CD4-positive, alpha-beta T cell treated with Interleukin-17A for 1 hour (primary cell): ENCODE measurements around the gene ASB10.
A peak's percentile ranks its signal among the peaks of the same experiment; 100 is the strongest.

Source experiments
- DNase-seq: peaks from one replicate; pipeline ENCODE4 v3.0.0-alpha.2; 2020

ASB10 gene, protein sequence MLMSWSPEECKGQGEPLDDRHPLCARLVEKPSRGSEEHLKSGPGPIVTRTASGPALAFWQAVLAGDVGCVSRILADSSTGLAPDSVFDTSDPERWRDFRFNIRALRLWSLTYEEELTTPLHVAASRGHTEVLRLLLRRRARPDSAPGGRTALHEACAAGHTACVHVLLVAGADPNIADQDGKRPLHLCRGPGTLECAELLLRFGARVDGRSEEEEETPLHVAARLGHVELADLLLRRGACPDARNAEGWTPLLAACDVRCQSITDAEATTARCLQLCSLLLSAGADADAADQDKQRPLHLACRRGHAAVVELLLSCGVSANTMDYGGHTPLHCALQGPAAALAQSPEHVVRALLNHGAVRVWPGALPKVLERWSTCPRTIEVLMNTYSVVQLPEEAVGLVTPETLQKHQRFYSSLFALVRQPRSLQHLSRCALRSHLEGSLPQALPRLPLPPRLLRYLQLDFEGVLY

DNA sequence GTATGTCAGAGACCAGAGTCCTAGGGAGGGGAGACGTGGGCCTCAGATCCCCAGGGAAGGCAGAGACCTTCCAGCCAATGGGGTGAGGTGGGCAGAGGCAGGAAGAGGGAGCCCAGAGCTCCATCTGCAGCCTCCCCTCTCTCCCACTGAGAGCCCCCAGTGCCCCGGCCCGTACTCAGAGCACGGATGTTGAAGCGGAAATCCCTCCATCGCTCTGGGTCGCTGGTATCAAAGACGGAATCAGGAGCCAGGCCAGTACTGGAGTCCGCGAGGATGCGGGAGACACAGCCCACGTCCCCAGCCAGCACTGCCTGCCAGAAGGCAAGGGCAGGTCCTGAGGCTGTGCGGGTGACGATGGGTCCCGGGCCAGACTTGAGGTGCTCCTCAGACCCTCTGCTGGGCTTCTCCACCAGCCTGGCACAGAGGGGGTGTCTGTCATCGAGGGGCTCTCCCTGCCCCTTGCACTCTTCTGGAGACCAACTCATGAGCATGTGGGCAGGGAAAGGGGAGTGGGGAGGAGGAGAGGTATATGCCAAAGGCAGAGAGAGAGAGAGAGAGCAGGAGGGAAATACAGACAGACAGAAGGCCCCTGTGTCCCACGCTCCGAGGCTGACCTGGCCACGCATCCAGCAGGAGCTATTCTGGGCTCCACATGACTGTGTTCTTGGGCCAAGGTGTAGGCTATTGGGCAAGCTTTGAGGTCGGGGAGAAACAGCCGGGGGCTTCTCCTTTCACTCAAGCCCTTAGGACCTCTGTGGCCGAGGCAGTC, at the start of gene ASB10:
TSS of gene ASB10 (minus strand) at position 611 of the 769 bp plus-strand sequence. CDS start at position 491, 120 bp downstream.
- DNase-seq = no peak

DNA sequence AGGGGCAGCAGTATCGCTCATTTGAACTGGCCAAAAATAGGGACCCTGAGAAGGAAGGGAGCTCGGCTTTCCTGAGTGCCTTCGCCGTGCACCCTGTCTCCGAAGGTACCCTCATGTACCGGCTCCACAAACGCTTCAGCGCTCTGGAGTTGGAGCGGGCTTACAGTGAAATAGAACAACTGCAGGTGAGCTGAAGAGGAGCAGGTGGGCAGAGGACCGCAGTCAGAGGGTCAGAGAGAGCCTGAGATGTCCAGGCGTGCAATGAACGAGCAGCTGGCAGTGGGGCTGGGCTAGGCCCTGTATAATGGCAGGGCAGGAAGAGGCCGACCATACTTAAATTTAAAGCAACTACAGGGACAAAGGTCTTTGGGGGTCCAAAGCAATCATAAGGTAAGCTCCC, 49.4 kb upstream of the ASB10 start:
- no peak for DNase-seq

DNA sequence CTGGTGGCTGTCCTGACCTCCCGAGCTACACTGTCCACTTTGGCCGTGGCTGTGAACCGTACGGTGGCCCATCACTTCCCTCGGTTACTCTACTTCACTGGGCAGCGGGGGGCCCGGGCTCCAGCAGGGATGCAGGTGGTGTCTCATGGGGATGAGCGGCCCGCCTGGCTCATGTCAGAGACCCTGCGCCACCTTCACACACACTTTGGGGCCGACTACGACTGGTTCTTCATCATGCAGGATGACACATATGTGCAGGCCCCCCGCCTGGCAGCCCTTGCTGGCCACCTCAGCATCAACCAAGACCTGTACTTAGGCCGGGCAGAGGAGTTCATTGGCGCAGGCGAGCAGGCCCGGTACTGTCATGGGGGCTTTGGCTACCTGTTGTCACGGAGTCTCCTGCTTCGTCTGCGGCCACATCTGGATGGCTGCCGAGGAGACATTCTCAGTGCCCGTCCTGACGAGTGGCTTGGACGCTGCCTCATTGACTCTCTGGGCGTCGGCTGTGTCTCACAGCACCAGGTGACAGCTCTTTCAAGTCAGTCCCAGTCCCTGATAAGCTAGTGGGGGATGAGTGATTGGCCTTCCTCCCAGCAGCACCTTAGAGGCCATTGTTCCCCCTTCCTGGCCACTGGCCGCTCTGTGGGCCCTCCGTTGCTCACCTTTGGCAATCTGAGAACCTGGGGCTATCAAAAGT, 48.2 kb upstream of the ASB10 start:
- DNase-seq = no peak

DNA sequence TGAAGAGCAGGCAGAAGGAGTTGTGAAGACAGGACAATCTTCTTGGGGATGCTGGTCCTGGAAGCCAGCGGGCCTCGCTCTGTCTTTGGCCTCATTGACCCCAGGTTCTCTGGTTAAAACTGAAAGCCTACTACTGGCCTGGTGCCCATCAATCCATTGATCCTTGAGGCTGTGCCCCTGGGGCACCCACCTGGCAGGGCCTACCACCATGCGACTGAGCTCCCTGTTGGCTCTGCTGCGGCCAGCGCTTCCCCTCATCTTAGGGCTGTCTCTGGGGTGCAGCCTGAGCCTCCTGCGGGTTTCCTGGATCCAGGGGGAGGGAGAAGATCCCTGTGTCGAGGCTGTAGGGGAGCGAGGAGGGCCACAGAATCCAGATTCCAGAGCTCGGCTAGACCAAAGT, 46.8 kb upstream of the ASB10 start:
- DNase-seq = no peak

DNA sequence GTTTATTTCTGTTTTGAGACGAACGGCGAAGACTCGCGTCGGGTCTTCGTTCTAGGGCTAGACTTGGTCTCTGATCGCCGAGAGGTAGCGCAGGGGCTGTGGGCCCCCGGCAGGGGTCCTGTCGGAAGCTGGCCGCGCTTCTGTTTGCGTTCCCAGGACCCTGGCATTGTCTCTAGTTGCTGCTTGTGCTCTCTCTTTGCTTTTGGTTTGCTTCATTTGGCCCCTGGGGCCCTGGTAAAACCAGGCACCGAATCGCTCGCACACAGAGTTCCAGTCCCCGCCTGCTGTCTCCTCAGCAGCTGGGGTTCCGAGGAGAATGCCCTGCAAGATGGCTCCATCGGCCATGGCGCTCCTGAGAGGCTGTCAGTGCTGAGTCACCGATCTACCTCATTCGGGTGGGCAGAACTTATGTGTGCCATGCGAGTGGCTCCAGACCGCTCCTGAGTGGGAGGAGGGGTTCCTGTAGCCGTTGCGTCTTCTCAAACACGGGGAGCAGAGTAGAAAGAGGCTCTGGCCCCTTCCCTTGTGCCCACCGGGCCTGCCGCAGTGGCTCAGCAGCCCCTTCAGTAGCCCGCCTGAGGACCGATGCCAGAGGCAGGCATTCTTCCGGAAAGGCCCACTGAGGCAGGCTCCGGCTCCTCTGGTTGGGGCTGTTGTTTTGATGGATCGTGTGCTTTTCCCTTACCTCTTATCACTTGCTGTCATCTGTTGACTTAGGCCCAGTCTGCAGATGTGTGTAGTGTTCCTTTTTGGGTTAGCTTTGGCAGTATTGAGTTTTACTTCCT, 46.1 kb upstream of the ASB10 start:
- peak; percentile 70 for DNase-seq

DNA sequence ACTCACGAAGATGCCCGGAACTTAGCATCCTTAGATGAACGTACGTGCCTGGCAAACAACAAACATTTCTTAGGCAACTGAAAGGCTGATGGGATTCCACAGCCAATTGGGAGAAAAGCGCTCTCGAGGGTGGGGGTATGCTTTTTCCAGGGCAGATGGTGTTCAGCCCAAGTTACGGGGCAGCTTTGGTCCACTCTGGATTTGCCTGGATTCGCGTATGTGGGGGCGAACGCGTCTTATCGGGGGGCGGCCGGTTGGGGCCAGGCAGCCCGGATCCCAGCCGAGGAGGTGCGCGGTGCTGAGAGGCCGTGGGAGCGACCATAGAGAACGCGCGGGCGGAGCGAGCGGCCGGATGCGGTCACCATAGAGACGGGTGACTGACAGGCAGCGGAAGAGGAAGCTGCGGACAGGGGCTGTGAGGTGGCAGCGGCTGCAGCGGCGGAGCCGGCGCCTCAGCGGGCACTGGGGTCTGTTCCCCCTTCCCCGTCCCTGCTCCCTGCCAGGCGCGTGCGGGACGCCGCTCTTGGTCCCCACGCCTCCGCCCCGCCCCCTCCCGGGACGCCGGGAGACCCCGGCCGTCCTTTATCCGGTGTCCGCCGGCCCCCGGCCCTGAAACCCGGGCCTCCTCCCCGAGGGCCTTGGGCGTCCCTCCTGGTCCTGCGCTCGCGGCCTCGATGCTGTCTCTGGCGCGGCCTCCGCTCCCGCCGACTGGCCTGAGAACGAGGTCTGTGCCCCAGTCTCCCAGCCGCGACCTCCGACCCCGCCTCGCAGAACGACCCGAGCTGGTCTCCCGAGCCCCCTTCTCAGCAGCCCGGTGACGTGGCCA, 45.3 kb upstream of the ASB10 start, which contains the start of gene CHPF2:
TSS of gene CHPF2 (plus strand) at position 393 of the 826 bp plus-strand sequence. CDS start 1,529 bp downstream, outside the sequence.
- peak; percentile 90 for DNase-seq

DNA sequence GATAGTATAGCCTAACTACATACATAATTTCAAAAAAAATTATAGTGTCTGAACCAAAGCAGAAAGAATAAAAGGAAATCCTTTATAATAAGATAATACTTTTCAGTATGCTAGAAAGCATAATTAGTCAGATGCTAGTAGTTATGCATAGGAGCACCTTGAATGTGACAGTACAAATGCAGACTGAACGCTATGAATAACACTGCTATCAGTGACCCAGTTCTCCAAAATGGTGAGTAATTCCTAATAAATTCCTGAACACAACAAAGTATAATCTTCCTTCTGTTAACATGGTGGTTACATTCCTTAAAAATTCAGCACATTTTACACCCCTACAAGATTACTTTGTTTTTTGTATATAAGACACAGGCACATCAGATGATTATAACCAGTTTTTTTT, 44.0 kb upstream of the ASB10 start:
- no peak for DNase-seq

DNA sequence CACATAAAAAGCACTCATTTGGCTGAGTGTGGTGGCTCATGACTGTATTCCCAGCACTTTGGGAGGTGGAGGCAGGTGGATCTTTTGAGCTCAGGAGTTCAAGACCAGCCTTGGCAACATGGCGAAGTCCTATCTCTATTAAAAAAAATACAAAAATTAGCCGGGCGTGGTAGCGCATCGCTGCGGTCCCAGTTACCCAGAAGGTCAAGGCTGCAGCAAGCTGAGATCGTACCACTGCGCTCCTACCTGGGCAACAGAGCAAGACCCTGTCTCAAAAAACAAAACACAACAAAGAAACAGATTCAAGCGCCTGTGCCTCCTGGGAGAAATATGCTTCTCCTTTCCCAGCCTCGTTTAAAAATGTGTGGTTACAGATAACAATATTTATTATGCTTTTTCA, 42.2 kb upstream of the ASB10 start:
- no peak for DNase-seq

DNA sequence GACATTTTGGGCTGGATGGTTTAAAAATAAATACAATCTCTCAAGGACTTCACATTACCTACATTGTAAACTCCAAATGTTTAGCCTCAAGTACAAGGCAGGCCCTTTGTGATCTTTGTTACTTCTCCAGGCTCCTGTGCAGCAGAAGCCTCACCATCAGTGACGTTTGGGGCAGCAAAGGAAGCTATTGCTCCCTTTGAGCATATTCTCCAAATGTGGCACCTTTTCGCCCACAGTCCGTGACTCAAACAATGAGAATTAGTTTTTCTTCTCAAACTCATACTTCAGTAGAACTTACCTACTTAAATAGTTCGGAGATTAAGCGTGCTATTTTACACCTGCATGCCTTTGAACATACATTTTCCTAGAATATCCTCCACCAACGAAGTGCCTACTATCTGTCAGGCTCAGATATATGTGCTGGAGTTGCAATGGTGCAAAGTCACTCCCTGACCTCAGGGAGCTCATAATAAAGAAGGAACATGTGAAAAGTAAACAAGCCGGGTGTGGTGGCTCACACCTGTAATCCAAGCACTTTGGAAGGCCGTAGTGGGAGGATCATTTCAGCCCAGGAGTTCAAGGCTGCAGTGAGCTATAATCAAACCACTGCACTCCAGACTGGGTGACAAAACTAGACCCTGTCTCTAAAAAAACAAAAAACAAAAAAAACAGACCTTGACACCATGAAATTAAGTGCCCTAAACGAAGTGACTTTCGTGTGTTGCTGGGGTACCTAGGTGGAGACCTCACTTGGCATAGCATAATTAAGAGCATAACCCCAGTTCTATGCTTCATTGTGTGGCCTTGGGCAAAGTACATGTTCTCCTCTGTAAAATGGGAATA, 41.2 kb upstream of the ASB10 start:
- no peak for DNase-seq

DNA sequence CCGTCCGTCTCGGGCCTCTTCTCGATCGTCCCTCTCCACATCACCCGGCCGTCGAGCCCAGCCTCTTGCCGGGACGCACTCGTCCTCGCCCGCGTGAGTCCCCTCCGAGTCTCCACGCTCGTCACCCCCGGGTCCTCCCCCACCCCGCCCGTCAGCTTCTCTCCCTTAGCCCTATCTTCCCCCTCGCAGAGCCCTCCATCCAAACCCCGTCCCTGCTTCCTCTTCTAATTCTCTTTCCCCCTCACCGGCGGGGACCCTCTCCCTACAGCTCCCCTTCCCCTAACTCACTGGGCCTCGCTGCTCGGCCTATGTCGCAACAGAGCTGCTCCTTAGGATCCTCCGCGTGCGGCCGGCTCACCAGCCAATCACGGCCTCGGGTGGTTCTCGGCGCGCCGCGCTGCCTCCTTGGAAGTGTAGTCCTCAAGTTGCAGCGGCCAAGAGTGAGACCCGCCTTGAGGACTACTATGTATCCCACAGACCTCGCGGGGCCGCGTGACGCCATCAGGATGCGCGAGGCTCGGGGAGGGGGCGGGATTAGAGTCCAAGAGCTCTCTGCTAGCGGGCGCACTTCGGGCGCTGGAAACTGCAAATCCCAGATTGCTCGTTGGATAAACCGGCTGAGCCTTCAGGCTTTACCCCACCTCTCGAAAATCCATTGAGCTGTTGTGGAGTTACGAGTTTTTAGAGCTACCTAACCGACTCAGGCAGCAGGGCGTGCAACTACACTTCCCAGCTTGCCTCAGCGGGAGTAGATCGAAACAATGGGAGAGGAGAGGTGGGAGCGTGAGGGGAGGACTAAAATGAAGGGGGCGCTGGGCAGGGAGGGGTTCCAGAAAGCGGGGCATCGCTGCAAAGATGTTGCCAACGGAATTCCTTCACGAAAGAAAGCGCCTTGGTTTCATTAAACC, 40.1 kb upstream of the ASB10 start, which contains the start of gene ABCF2:
TSS of gene ABCF2 (minus strand) at position 331 of the 908 bp plus-strand sequence. CDS start 747 bp downstream, outside the sequence.
- peak; percentile 97 for DNase-seq

DNA sequence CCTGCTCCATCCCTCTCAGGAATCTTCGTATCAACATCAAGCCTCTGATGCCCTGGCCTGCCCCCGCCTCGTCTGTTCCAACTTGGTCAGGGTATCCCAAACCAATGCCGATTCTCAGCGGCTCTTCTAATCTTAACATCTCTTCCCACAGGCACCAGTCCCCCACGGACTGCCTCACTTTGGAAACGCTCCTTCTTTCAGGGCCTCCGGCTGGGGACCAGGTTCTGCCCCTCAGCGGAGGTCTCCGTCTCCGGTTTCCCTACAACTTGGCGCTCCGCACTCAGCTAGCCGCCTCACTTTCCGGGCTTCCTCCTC, 39.5 kb upstream of the ASB10 start:
- no peak for DNase-seq

DNA sequence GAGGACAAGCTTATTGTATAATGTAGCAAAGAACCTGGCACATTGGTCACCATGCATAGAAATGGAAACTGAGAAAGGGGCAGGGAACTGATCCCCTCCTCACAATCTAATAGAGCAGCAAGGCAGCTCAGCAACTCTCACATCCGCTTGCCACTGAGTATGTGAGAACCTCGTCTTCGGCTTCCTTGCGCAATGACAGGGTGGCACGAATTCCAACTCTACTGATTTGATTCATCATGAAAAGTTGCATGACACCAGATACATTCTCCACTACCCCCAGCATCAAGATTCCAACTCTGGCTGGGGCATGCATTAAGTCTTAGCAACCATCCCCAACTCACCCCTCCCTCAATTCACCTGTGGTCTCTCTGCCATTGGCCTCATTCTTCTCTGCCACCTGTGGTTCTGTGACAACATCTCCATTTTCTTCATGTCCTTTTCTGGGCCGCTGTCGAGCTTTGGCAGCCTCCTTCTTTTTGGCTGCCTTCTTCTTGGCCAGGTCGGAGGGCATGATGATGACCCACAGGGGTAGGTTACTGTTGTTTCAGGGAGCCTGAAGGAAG, 39.0 kb upstream of the ASB10 start:
- DNase-seq = no peak

DNA sequence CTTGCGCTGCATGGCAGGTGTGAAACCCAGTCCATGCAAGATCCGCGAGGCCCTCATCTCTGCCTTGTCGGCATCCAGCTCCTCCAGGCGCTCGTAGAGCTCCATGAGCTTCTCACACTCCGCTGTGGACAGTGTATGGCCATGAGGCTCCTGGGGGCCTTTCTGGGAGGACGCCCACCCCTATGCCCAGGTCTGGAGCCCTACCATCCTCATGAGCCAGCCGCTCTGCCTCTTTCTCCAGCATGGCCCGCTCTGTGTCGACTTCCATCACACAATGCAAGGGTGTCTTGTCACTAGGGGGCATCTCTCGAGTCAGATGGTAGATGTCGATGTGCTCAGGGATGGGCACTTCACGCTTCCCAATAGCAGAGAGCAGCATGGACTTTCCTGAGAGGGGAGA, 36.7 kb upstream of the ASB10 start:
- no peak for DNase-seq

DNA sequence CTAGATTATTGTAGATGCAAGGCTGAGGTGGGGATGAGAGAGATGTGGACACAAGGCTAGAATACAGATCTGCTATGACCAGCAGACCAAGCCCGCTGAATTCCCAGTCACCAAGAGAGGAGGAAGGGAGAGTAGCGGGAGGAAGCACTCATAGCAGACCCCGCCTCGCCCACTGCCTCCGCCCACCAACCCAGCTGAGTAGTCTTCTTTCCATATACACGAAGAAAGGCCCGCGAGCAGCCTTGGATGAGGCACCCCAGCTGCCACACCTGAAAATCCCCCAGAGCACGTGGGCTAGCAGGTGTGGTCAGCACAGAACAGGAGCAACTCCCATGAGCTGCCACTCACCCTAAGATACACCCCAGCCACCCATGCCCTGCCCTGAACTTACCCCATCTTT, 31.1 kb upstream of the ASB10 start:
- no peak for DNase-seq

DNA sequence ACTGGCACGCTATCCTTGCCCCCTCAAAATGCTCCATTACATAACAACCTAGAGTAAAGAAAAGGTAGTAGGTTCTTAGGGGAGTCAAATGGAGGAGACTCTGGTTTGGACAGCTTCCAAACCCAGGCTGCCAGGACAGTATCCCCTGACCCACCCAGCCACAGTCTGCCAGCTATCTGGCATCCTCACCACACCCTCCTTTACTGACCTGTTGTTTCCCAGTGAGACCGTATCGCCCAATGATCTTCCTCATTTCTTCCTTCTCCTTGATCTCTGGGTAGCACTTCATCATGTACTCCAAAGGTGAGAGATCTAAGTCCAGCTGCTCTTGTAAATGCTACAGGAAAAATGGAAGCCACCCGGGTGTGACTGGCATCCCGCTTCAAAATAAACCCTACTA, 28.3 kb upstream of the ASB10 start:
- no peak for DNase-seq

DNA sequence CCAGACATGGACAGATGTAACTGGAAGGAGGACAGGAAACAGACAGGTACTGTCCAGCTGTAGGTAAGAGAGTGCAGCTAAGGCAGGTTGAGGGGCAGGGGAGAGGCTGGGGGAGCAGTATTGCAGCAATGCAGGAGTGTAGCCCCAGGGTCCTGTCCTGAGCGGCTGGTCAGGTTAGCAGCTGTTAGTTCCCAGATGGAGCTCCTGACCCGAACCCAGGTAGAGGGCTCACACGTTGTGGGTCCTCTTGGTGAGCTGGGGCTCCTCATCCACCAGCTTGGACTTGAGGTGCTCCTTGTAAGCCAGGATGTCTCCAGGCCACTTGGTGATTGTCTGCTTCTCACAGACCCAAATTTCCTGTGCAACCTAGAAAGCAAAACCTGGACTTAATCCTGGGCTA, 26.8 kb upstream of the ASB10 start:
- no peak for DNase-seq

DNA sequence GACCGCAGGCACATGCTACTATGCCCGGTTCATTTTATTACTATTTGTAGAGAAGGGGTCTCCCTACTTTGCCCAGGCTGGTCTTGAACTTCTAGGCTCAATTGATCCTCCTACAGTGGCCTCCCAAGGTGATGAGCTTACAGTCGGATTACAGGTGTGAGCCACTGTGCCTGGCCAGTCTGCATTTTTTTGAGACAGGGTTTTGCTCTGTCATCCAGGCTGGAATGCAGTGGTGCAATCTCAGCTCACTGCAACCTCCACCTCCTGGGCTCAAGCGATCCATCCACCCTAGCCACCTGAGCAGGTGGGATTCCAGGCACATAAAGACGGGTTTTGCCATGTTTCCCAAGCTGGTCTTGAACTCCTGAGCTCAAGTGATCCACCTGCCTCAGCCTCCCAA, 25.6 kb upstream of the ASB10 start:
- no peak for DNase-seq

DNA sequence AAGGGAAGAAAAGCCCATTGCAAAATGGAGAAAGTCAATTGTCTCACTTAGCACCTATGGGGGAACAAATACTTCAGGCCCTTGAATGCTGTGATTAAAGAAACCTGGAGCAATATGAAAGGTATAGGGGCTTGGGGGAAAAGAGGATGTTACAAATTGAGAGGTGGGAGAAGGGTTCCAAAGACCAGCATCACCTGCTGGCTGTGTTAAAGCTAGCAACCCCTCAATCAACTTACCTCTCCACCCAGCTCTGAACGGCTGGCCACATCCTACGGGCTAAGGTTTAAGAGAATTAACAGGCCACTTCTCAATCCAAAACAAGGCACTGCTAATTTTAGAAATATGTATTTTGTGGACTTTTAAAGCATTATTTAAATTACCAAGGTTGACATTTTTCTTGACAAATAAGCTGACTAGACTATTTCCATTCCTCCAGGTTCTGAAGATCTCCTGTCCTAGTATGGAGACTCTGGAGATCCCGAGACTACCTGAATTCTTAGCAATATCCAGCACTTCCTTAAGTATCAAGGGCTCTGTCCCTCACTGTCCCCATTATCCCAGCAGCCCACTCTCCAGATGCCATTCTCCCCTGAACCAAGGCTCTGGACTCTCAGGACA, 24.2 kb upstream of the ASB10 start:
- no peak for DNase-seq
